Keratinocyte (primary cell): Measurements from ENCODE around the gene PIAS1. TPM values are rescaled to one million over a fixed set of nuclear protein-coding genes. Genes with fewer than 3 reads are reported as not detected.

Experiments
- DNase-seq: peaks from one replicate; pipeline ENCODE4 v3.0.0-alpha.2; 2011; ENCODE audit warnings: low read depth, missing footprints, low spot score
- FAIRE-seq: peaks from 2 replicates; lab custom pipeline; 2011; peaks lifted over from hg19 to GRCh38; lab: Jason Lieb, UNC
- H2AFZ ChIP-seq: 2 replicates; pipeline ENCODE4 v1.6.0; 2012; ENCODE audit warnings: low read length, control low read depth, inconsistent platforms; ENCODE audit not compliant: control insufficient read depth
- H3K27ac ChIP-seq: 2 replicates; pipeline ENCODE4 v1.5.1; 2011; ENCODE audit warnings: low read length; ENCODE audit not compliant: control insufficient read depth, insufficient read depth
- H3K27me3 ChIP-seq: 3 replicates; pipeline ENCODE4 v1.6.0; 2011; ENCODE audit warnings: low read length; ENCODE audit not compliant: control insufficient read depth, insufficient read depth; ENCODE audit errors: extremely low read depth
- H3K36me3 ChIP-seq, 2 experiments: 2 replicates in 1 of 2; 3 replicates in 1 of 2; pipeline ENCODE4 v1.5.1; 2011; ENCODE audit warnings: low read length in 2 of 2, mild to moderate bottlenecking in 1 of 2; ENCODE audit not compliant: control insufficient read depth in 2 of 2, insufficient read depth in 2 of 2; ENCODE audit errors: extremely low read depth in 1 of 2
- H3K4me1 ChIP-seq: 3 replicates; pipeline ENCODE4 v1.5.1; 2011; ENCODE audit warnings: low read length; ENCODE audit not compliant: control insufficient read depth, insufficient read depth; ENCODE audit errors: extremely low read depth
- H3K4me2 ChIP-seq: 3 replicates; pipeline ENCODE4 v1.6.0; 2011; ENCODE audit warnings: low read depth, low read length; ENCODE audit not compliant: control insufficient read depth, insufficient read depth; ENCODE audit errors: extremely low read depth
- H3K4me3 ChIP-seq, 3 experiments: fragments of 200-600 bp in 1 of 3; sonication (generic) in 1 of 3; 2 replicates in 2 of 3; 3 replicates in 1 of 3; pipeline ENCODE4 v1.5.1; 2011 to 2016; ENCODE audit warnings: low read length in 3 of 3, mild to moderate bottlenecking in 3 of 3, control low read depth in 2 of 3, inconsistent platforms in 1 of 3, low read depth in 1 of 3, mixed read lengths in 1 of 3, mixed run types in 1 of 3, moderate library complexity in 1 of 3; ENCODE audit not compliant: control insufficient read depth in 2 of 3, insufficient read depth in 2 of 3; ENCODE audit errors: extremely low read depth in 1 of 3
- H3K79me2 ChIP-seq: 2 replicates; pipeline ENCODE4 v1.6.0; 2012; ENCODE audit warnings: low read length; ENCODE audit not compliant: control insufficient read depth, insufficient read depth
- H3K9ac ChIP-seq: 3 replicates; pipeline ENCODE4 v1.6.0; 2011; ENCODE audit warnings: low read length; ENCODE audit not compliant: control insufficient read depth, insufficient read depth; ENCODE audit errors: extremely low read depth
- H3K9me1 ChIP-seq: 3 replicates; pipeline ENCODE4 v1.6.0; 2011; ENCODE audit warnings: low read length; ENCODE audit not compliant: control insufficient read depth, insufficient read depth; ENCODE audit errors: extremely low read depth
- H3K9me3 ChIP-seq: 2 replicates; pipeline ENCODE4 v1.5.1; 2012; ENCODE audit warnings: low read depth, low read length; ENCODE audit not compliant: control insufficient read depth
- H4K20me1 ChIP-seq: 3 replicates; pipeline ENCODE4 v1.6.0; 2011; ENCODE audit warnings: low read length; ENCODE audit not compliant: control insufficient read depth, insufficient read depth; ENCODE audit errors: extremely low read depth
- EZH2 ChIP-seq: IDR thresholded peaks from one replicate; pipeline ENCODE4 v1.6.1; 2012; ENCODE audit warnings: inconsistent platforms, mild to moderate bottlenecking, low read length, moderate library complexity
- dilution Hi-C: fragments of 300-500 bp; cut with MboI; formaldehyde crosslinking; loops from one replicate; pipeline ENCODE4 v1.7.0; 2020; ENCODE audit warnings: low sequenced_read_pairs; ENCODE audit not compliant: extremely low pct_ligation_motif_present
- polyA plus RNA-seq, 5 experiments: library from polyadenylated mRNA; depleted of rRNA in 3 of 5; stranded (reverse) in 3 of 5; stranded (forward) in 1 of 5; unstranded in 1 of 5; fragments of >200 nt; gene quantifications; 1 replicate in 1 of 5; 2 replicates in 3 of 5; 3 replicates in 1 of 5; pipeline versions ENCODE4 v1.2.1 to v1.2.3, GENCODE V29; 2011 to 2012; ENCODE audit warnings: missing spikeins in 2 of 5, low read depth in 1 of 5, low replicate concordance in 1 of 5
- TF ChIP-seq, protein P1 (sequence below), 3 experiments: IDR thresholded peaks in 1 of 3; conservative IDR thresholded peaks in 1 of 3; optimal IDR thresholded peaks in 1 of 3; 2 replicates in 2 of 3; 3 replicates in 1 of 3; pipeline versions ENCODE3 to v1.5.1; 2011; ENCODE audit warnings: low read length in 3 of 3, mild to moderate bottlenecking in 3 of 3, moderate library complexity in 2 of 3, control low read depth in 1 of 3, inconsistent platforms in 1 of 3; ENCODE audit not compliant: insufficient read depth in 2 of 3; ENCODE audit errors: extremely low read depth in 1 of 3

PIAS1 gene
- polyA plus RNA-seq, 1 donor (not counting 4 experiments of a cell fraction or from before 2014, with no cell fraction given): 58.2 TPM

DNA sequence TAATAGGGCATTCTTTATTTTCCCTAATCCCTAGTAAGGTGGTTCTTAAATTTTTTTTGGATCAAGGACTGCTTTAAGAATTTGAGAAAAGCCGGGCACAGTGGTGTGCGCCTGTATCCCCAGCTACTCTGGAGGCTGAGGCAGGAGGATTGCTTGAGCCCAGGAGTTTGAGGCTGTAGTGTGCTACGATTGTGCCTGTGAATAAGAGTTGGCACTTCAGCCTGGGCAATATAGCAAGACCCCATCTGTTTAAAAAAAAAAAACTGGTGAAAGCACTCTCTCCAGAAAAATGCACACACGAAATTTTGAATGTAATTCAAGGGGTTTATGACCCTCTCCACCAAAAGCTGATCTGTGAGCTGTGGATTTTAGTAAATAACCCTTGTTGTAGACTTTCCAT, 119.0 kb downstream of the PIAS1 start:
- H3K36me3 ChIP-seq: peaks cover 15 to 20% of the 10 kb centered on the region in 2 experiments
- DNase-seq: no peak
- dilution Hi-C loops: no loop called here
- no peaks in the 10 kb centered on the region for H3K9me3 ChIP-seq
- H2AFZ ChIP-seq: no peak overlapping the region
- H3K4me2 ChIP-seq: no peak overlapping the region
- FAIRE-seq: no peak
- no peak overlapping the region for H3K27ac ChIP-seq
- no peaks in the 10 kb centered on the region for H4K20me1 ChIP-seq
- H3K27me3 ChIP-seq: no peaks in the 10 kb centered on the region
- H3K4me3 ChIP-seq: no peak overlapping the region
- TF ChIP-seq, protein P1, sequence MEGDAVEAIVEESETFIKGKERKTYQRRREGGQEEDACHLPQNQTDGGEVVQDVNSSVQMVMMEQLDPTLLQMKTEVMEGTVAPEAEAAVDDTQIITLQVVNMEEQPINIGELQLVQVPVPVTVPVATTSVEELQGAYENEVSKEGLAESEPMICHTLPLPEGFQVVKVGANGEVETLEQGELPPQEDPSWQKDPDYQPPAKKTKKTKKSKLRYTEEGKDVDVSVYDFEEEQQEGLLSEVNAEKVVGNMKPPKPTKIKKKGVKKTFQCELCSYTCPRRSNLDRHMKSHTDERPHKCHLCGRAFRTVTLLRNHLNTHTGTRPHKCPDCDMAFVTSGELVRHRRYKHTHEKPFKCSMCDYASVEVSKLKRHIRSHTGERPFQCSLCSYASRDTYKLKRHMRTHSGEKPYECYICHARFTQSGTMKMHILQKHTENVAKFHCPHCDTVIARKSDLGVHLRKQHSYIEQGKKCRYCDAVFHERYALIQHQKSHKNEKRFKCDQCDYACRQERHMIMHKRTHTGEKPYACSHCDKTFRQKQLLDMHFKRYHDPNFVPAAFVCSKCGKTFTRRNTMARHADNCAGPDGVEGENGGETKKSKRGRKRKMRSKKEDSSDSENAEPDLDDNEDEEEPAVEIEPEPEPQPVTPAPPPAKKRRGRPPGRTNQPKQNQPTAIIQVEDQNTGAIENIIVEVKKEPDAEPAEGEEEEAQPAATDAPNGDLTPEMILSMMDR (optimal IDR thresholded peaks at IDR 0.05 in 1 of 3, IDR thresholded peaks at IDR 0.05 in 1 of 3, conservative IDR thresholded peaks at IDR 0.05 in 1 of 3; ENCODE audit: extremely low read depth in 1 of 3, insufficient read depth in 2 of 3, low read length in 3 of 3): no peak
- TF ChIP-seq EZH2: no peak
- no peaks in the 10 kb centered on the region for H3K4me1 ChIP-seq
- H3K79me2 ChIP-seq: no peaks in the 10 kb centered on the region
- H3K9ac ChIP-seq: no peak overlapping the region
- H3K9me1 ChIP-seq: peaks cover 2% of the 10 kb centered on the region

DNA sequence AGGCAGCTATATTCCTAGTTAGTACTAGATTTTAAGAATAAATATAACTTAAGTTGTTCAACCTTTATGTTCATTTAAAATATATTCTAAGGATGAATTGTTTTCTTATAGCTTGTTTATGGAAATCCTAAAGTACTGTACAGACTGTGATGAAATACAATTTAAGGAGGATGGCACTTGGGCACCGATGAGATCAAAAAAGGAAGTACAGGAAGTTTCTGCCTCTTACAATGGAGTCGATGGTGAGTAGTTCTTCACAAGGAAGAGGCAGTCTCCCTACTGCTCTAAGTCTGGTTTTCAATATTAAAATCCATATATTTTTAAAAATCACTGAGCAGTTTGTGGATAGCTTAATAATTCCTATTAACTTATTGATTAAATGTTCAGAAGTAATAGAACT, 121.4 kb downstream of the PIAS1 start:
- no peaks in the 10 kb centered on the region for H3K9me3 ChIP-seq
- H3K9ac ChIP-seq: no peak overlapping the region
- H3K4me3 ChIP-seq: no peak overlapping the region
- H3K4me2 ChIP-seq: no peak overlapping the region
- peaks cover 15 to 20% of the 10 kb centered on the region in 2 experiments for H3K36me3 ChIP-seq
- no peak for FAIRE-seq
- no peak overlapping the region for H3K27ac ChIP-seq
- no peaks in the 10 kb centered on the region for H4K20me1 ChIP-seq
- no peak for DNase-seq
- dilution Hi-C loops: no loop called here
- no peaks in the 10 kb centered on the region for H3K79me2 ChIP-seq
- no peak for TF ChIP-seq EZH2
- TF ChIP-seq, protein P1 (optimal IDR thresholded peaks at IDR 0.05 in 1 of 3, IDR thresholded peaks at IDR 0.05 in 1 of 3, conservative IDR thresholded peaks at IDR 0.05 in 1 of 3; ENCODE audit: extremely low read depth in 1 of 3, insufficient read depth in 2 of 3, low read length in 3 of 3): no peak
- peaks cover 2% of the 10 kb centered on the region for H3K9me1 ChIP-seq
- H3K4me1 ChIP-seq: no peaks in the 10 kb centered on the region
- no peak overlapping the region for H2AFZ ChIP-seq
- no peaks in the 10 kb centered on the region for H3K27me3 ChIP-seq
